GM06990 (cell line): ENCODE results near the gene MPDU1.

Experiments used
- DNase-seq: peaks from one replicate; pipeline ENCODE4 v3.0.0-alpha.2; 2011; ENCODE audit not compliant: insufficient read length; ENCODE audit errors: extremely low read depth
- H3K27me3 ChIP-seq: replicated peaks from 2 replicates; pipeline ENCODE4 v1.6.0; 2011; ENCODE audit warnings: low read length; ENCODE audit not compliant: control insufficient read depth, insufficient read depth
- H3K36me3 ChIP-seq: 2 replicates; pipeline ENCODE4 v1.5.1; 2011; ENCODE audit warnings: low read length; ENCODE audit not compliant: control insufficient read depth, insufficient read depth
- H3K4me3 ChIP-seq: replicated peaks from 2 replicates; pipeline ENCODE4 v1.5.1; 2011; ENCODE audit warnings: low read depth, mild to moderate bottlenecking, control low read depth, low read length
- CTCF ChIP-seq: IDR thresholded peaks from 2 replicates; pipeline ENCODE4 v1.5.1; 2011; ENCODE audit warnings: low read length, control low read depth, mild to moderate bottlenecking, inconsistent platforms; ENCODE audit not compliant: insufficient read depth, poor library complexity, severe bottlenecking

The MPDU1 gene

GRCh38 chr17:7553356-7553755, 30.3 kb upstream of the MPDU1 start:
- Histone ChIP-seq H3K4me3 (no peak overlapping the region), H3K36me3 (no peaks in the 10 kb centered on the region), H3K27me3 (no peaks in the 10 kb centered on the region)
- no peak for TF ChIP-seq CTCF
- DNase-seq: no peak

- DNase-seq: no peak
- Histone ChIP-seq H3K4me3 (no peak overlapping the region), H3K27me3 (no peaks in the 10 kb centered on the region), H3K36me3 (no peaks in the 10 kb centered on the region)
- TF ChIP-seq CTCF: peak; percentile 6
Observed at GRCh38 chr17:7555320-7555948, 28.2 kb upstream of the MPDU1 start.

- TF ChIP-seq CTCF: no peak
- Histone ChIP-seq H3K36me3 (no peaks in the 10 kb centered on the region), H3K4me3 (no peak overlapping the region), H3K27me3 (no peaks in the 10 kb centered on the region)
- DNase-seq: no peak
Observed at GRCh38 chr17:7556627-7557026, 27.0 kb upstream of the MPDU1 start.

GRCh38 chr17:7557147-7557764, 26.4 kb upstream of the MPDU1 start:
- TF ChIP-seq CTCF: no peak
- Histone ChIP-seq H3K4me3 (no peak overlapping the region), H3K36me3 (no peaks in the 10 kb centered on the region), H3K27me3 (no peaks in the 10 kb centered on the region)
- no peak for DNase-seq

GRCh38 chr17:7557775-7558543, 25.7 kb upstream of the MPDU1 start:
- DNase-seq: peak; percentile 73
- no peak for TF ChIP-seq CTCF
- Histone ChIP-seq H3K27me3 (no peaks in the 10 kb centered on the region), H3K36me3 (no peaks in the 10 kb centered on the region), H3K4me3 (peak overlapping the region; percentile 41)
